Stimulated activated CD8-positive, alpha-beta memory T cell treated with anti-CD3 and anti-CD28 coated beads, Interleukin-12 subunit alpha, Interleukin-12 subunit beta, amount 100 ng/mL, for 24 hours (primary cell): Measurements from ENCODE around the gene GRIK4.

ENCODE experiments used
- DNase-seq: peaks from one replicate; pipeline ENCODE4 v3.0.0-alpha.2; 2020; ENCODE audit errors: extremely low read depth

GRIK4 gene

GRCh38 chr11:120839846-120840402 is 328.4 kb downstream of the GRIK4 start:
- no peak for DNase-seq

GRCh38 chr11:120840661-120841060 is 329.1 kb downstream of the GRIK4 start:
- DNase-seq = no peak

- DNase-seq = no peak
These were observed 329.5 kb downstream of the GRIK4 start for GRCh38 chr11:120841074-120841473.

- DNase-seq = no peak
These were observed 330.6 kb downstream of the GRIK4 start for GRCh38 chr11:120842195-120842594.

GRCh38 chr11:120853435-120853834 is 341.9 kb downstream of the GRIK4 start:
- no peak for DNase-seq

- DNase-seq = no peak
These were observed 343.4 kb downstream of the GRIK4 start for GRCh38 chr11:120854988-120855387.

GRCh38 chr11:120857508-120857907 is 346.0 kb downstream of the GRIK4 start:
- DNase-seq = no peak

- DNase-seq = no peak
These were observed 347.2 kb downstream of the GRIK4 start for GRCh38 chr11:120858740-120859139.

- DNase-seq = no peak
These were observed 348.2 kb downstream of the GRIK4 start for GRCh38 chr11:120859552-120860295.

GRCh38 chr11:120863359-120863758 is 351.8 kb downstream of the GRIK4 start:
- no peak for DNase-seq

- no peak for DNase-seq
These were observed 355.5 kb downstream of the GRIK4 start for GRCh38 chr11:120867024-120867423.

GRCh38 chr11:120867531-120867930 is 356.0 kb downstream of the GRIK4 start:
- no peak for DNase-seq

GRCh38 chr11:120867988-120868387 is 356.4 kb downstream of the GRIK4 start:
- DNase-seq = no peak

- no peak for DNase-seq
These were observed 357.5 kb downstream of the GRIK4 start for GRCh38 chr11:120869097-120869496.

- DNase-seq = no peak
These were observed 358.0 kb downstream of the GRIK4 start for GRCh38 chr11:120869516-120870011.

- no peak for DNase-seq
These were observed 359.6 kb downstream of the GRIK4 start for GRCh38 chr11:120871194-120871593.

- no peak for DNase-seq
These were observed 360.4 kb downstream of the GRIK4 start for GRCh38 chr11:120871924-120872323.

- DNase-seq = no peak
These were observed 362.6 kb downstream of the GRIK4 start for GRCh38 chr11:120873966-120874735.

- DNase-seq = no peak
These were observed 364.4 kb downstream of the GRIK4 start for GRCh38 chr11:120875986-120876385.

GRCh38 chr11:120877746-120878365 is 366.3 kb downstream of the GRIK4 start:
- DNase-seq = no peak

- no peak for DNase-seq
These were observed 367.2 kb downstream of the GRIK4 start for GRCh38 chr11:120878781-120879180.

- DNase-seq = no peak
These were observed 369.1 kb downstream of the GRIK4 start for GRCh38 chr11:120880498-120881175.
